H1 (cell line): ENCODE results near the gene PID1. TPM values are rescaled to one million over a fixed set of nuclear protein-coding genes. Genes with fewer than 3 reads are reported as not detected.

Experiments
- ASH2L ChIP-seq: fragments of 200-600, 300-600 bp; sonication (generic); IDR thresholded peaks from one replicate; pipeline ENCODE4 v1.7.1; 2017; ENCODE audit warnings: low read length
- BCL11A ChIP-seq, 2 experiments: IDR thresholded peaks; one replicate each; pipeline ENCODE4 v1.6.1; 2011; ENCODE audit warnings: low read depth in 2 of 2, low read length in 2 of 2, mild to moderate bottlenecking in 2 of 2
- CREB1 ChIP-seq: IDR thresholded peaks from 2 replicates; pipeline ENCODE4 v1.6.1; 2012; ENCODE audit warnings: inconsistent platforms
- CTBP2 ChIP-seq: IDR thresholded peaks from 2 replicates; pipeline ENCODE4 v1.7.0; 2011; ENCODE audit warnings: borderline replicate concordance, mild to moderate bottlenecking, moderate library complexity, mixed read lengths, low read length; ENCODE audit not compliant: insufficient read depth, insufficient read length
- FOSL1 ChIP-seq: IDR thresholded peaks from 2 replicates; pipeline ENCODE4 v1.6.1; 2011; ENCODE audit warnings: mild to moderate bottlenecking, low read depth, low read length, moderate library complexity; ENCODE audit not compliant: insufficient read depth
- POLR2AphosphoS5 ChIP-seq: IDR thresholded peaks from 2 replicates; pipeline ENCODE4 v1.6.1; 2011; ENCODE audit warnings: low read depth, low read length
- SP2 ChIP-seq: IDR thresholded peaks from 2 replicates; pipeline ENCODE4 v1.6.1; 2012; ENCODE audit warnings: mild to moderate bottlenecking, low read length, inconsistent platforms
- TAF7 ChIP-seq: optimal IDR thresholded peaks from 2 replicates; pipeline ENCODE3; 2011; ENCODE audit warnings: low read depth, mild to moderate bottlenecking, inconsistent platforms, low read length, moderate library complexity, borderline replicate concordance
- polyA plus RNA-seq, 7 experiments: library from polyadenylated mRNA; depleted of rRNA in 3 of 7; stranded (reverse) in 5 of 7; unstranded in 2 of 7; fragments of >200 nt in 5 of 7; fragments of 200-250 nt in 2 of 7; gene quantifications; 1 replicate in 5 of 7; 2 replicates in 1 of 7; 4 replicates in 1 of 7; pipeline versions ENCODE4 v1.2.1 to v1.2.3, GENCODE V29; 2011 to 2013; ENCODE audit warnings: missing spikeins in 2 of 7, mixed read lengths in 2 of 7
- total RNA-seq: library from RNA; stranded (reverse); fragmentation: NEBNext Ultra II Directional; extraction: Animal tissue kit (Norgen Biotek cat#: 25700); gene quantifications from 2 replicates; pipeline ENCODE4 v1.2.1, GENCODE V29; 2021

Gene PID1
- total and polyA plus RNA-seq, 2 of the 8 experiments (the other 6 are each of a cell fraction or from before 2014, with no cell fraction given) = 1.5 to 3.3 TPM

- no peak for TF ChIP-seq CTBP2
- TF ChIP-seq POLR2AphosphoS5 = no peak
- no peak for TF ChIP-seq FOSL1
- no peak for TF ChIP-seq SP2
- TF ChIP-seq CREB1 = no peak
- TF ChIP-seq ASH2L = no peak
- no peak for TF ChIP-seq TAF7
- no peak for TF ChIP-seq BCL11A (IDR thresholded peaks at IDR 0.05; ENCODE audit: low read depth in 2 of 2, low read length in 2 of 2)
Measured at GRCh38 chr2:229154381-229154780, 116.7 kb downstream of the PID1 start (continued).
